Hepatocyte (in vitro differentiated cells): ENCODE data around the gene OCA2. TPM values are rescaled to one million over a fixed set of nuclear protein-coding genes. Genes with fewer than 3 reads are reported as not detected.

ENCODE experiments used
- DNase-seq: peaks from one replicate; pipeline ENCODE4 v3.0.0-alpha.2; 2016; ENCODE audit warnings: low spot score
- H2AFZ ChIP-seq: fragments of 200-600 bp; sonication (generic); 2 replicates; pipeline ENCODE4 v1.6.0; 2016; ENCODE audit warnings: antibody characterized with exemption, mild to moderate bottlenecking
- H3K27ac ChIP-seq: fragments of 200-600 bp; sonication (generic); 2 replicates; pipeline ENCODE4 v1.5.1; 2016; ENCODE audit warnings: mild to moderate bottlenecking
- H3K27me3 ChIP-seq: fragments of 200-600 bp; sonication (generic); 2 replicates; pipeline ENCODE4 v1.6.1; 2016
- H3K36me3 ChIP-seq: fragments of 200-600 bp; sonication (generic); replicated peaks from 2 replicates; pipeline ENCODE4 v1.5.1; 2016; ENCODE audit warnings: low read depth; ENCODE audit not compliant: insufficient read depth
- H3K4me1 ChIP-seq: fragments of 200-600 bp; sonication (generic); 2 replicates; pipeline ENCODE4 v1.5.1; 2016; ENCODE audit warnings: mild to moderate bottlenecking, moderate library complexity; ENCODE audit not compliant: insufficient read depth
- H3K4me2 ChIP-seq: fragments of 200-600 bp; sonication (generic); 2 replicates; pipeline ENCODE4 v1.6.0; 2016
- H3K4me3 ChIP-seq: fragments of 200-600 bp; sonication (generic); 2 replicates; pipeline ENCODE4 v1.5.1; 2016; ENCODE audit warnings: mild to moderate bottlenecking
- H3K79me2 ChIP-seq: fragments of 200-600 bp; sonication (generic); 2 replicates; pipeline ENCODE4 v1.6.0; 2017; ENCODE audit warnings: mild to moderate bottlenecking
- H3K9me2 ChIP-seq: fragments of 200-600 bp; sonication (generic); replicated peaks from 2 replicates; pipeline ENCODE4 v1.6.0; 2017; ENCODE audit warnings: mild to moderate bottlenecking; ENCODE audit not compliant: insufficient read depth
- H3K9me3 ChIP-seq: fragments of 200-600 bp; sonication (generic); 2 replicates; pipeline ENCODE4 v1.5.1; 2016; ENCODE audit warnings: low read depth, mild to moderate bottlenecking
- H4K20me1 ChIP-seq: fragments of 200-600 bp; sonication (generic); 2 replicates; pipeline ENCODE4 v1.6.0; 2016; ENCODE audit warnings: mild to moderate bottlenecking; ENCODE audit not compliant: insufficient read depth, poor library complexity, severe bottlenecking
- CTCF ChIP-seq: fragments of 200-600 bp; sonication (generic); IDR thresholded peaks from 2 replicates; pipeline ENCODE4 v1.5.1; 2016; ENCODE audit warnings: antibody characterized with exemption, mild to moderate bottlenecking; ENCODE audit not compliant: poor library complexity
- EZH2 ChIP-seq: fragments of 200-600 bp; sonication (generic); IDR thresholded peaks from 2 replicates; pipeline ENCODE4 v1.6.1; 2016; ENCODE audit warnings: antibody characterized with exemption, mild to moderate bottlenecking, borderline replicate concordance
- EZH2phosphoT487 ChIP-seq: fragments of 200-600 bp; sonication (generic); IDR thresholded peaks from one replicate; pipeline ENCODE4 v1.6.1; 2018; ENCODE audit warnings: antibody characterized with exemption, mild to moderate bottlenecking, low read depth, moderate library complexity; ENCODE audit not compliant: unreplicated experiment, severe bottlenecking
- WGBS: methylation state at CpG from one replicate; pipeline ENCODE4 v1.1.6; 2016; ENCODE audit warnings: low lambda C conversion rate; ENCODE audit errors: missing lambda C conversion rate; 5-methylcytosine and 5-hydroxymethylcytosine counted together
- polyA plus RNA-seq: library from polyadenylated mRNA; unstranded; fragments of >200 nt; fragmentation: Nextera tagmentation; extraction: Ambion mirVana; gene quantifications from 2 replicates; pipeline ENCODE4 v1.2.1, GENCODE V29; 2016
- total RNA-seq: library from RNA; depleted of rRNA; stranded (reverse); fragments of >200 nt; gene quantifications from 2 replicates; pipeline ENCODE4 v1.2.3, GENCODE V29; 2014

The OCA2 gene
- total and polyA plus RNA-seq, 2 experiments from 2014 or later, result 25.1 to 27.7 TPM

GRCh38 chr15:27933562-27933961 is 165.6 kb downstream of the OCA2 start:
- Histone ChIP-seq H3K27me3 (no peaks in the 10 kb centered on the region), H3K9me2 (no peaks in the 10 kb centered on the region), H2AFZ (no peak overlapping the region), H3K36me3 (no peaks in the 10 kb centered on the region), H3K4me1 (no peaks in the 10 kb centered on the region), H3K79me2 (no peaks in the 10 kb centered on the region), H3K4me2 (no peak overlapping the region), H3K9me3 (no peaks in the 10 kb centered on the region), H3K27ac (no peak overlapping the region), H4K20me1 (no peaks in the 10 kb centered on the region), H3K4me3 (no peak overlapping the region)
- DNase-seq, result no peak
- WGBS, result 83% methylated on average over 6 of the region's 6 CpGs
- no peak for TF ChIP-seq EZH2phosphoT487
- TF ChIP-seq CTCF, result no peak
- TF ChIP-seq EZH2, result no peak

GRCh38 chr15:27932600-27932999 is 166.5 kb downstream of the OCA2 start:
- Histone ChIP-seq H3K36me3 (no peaks in the 10 kb centered on the region), H2AFZ (no peak overlapping the region), H3K4me1 (no peaks in the 10 kb centered on the region), H3K9me2 (no peaks in the 10 kb centered on the region), H4K20me1 (no peaks in the 10 kb centered on the region), H3K9me3 (no peaks in the 10 kb centered on the region), H3K27ac (no peak overlapping the region), H3K27me3 (no peaks in the 10 kb centered on the region), H3K4me3 (no peak overlapping the region), H3K4me2 (no peak overlapping the region), H3K79me2 (no peaks in the 10 kb centered on the region)
- DNase-seq, result no peak
- 96% methylated on average over 3 of the region's 3 CpGs for WGBS
- TF ChIP-seq EZH2phosphoT487, result no peak
- no peak for TF ChIP-seq EZH2
- no peak for TF ChIP-seq CTCF

GRCh38 chr15:27928386-27928785 is 170.7 kb downstream of the OCA2 start:
- DNase-seq, result no peak
- no peaks in the 10 kb centered on the region for H3K9me2 ChIP-seq
- H3K4me1 ChIP-seq, result no peaks in the 10 kb centered on the region
- no peak overlapping the region for H3K4me3 ChIP-seq
- H3K36me3 ChIP-seq, result no peaks in the 10 kb centered on the region
- H4K20me1 ChIP-seq, result no peaks in the 10 kb centered on the region
- WGBS, result 38% methylated on average over 1 of the region's 1 CpG
- no peak for TF ChIP-seq EZH2phosphoT487
- H3K4me2 ChIP-seq, result no peak overlapping the region
- no peaks in the 10 kb centered on the region for H3K9me3 ChIP-seq
- H3K27ac ChIP-seq, result no peak overlapping the region
- H3K79me2 ChIP-seq, result no peaks in the 10 kb centered on the region
- H2AFZ ChIP-seq, result no peak overlapping the region
- no peaks in the 10 kb centered on the region for H3K27me3 ChIP-seq

- no peak overlapping the region for H3K27ac ChIP-seq
- WGBS, result 74% methylated on average over 3 of the region's 3 CpGs
- TF ChIP-seq EZH2phosphoT487 (no peak), CTCF (no peak), EZH2 (no peak)
Measured at GRCh38 chr15:27912283-27912682, 186.8 kb downstream of the OCA2 start.

More at GRCh38 chr15:27912283-27912682, 186.8 kb downstream of the OCA2 start:
- H3K27me3 ChIP-seq, result no peaks in the 10 kb centered on the region
- H3K4me2 ChIP-seq, result no peak overlapping the region
- H2AFZ ChIP-seq, result no peak overlapping the region
- no peaks in the 10 kb centered on the region for H3K9me2 ChIP-seq
- H3K79me2 ChIP-seq, result no peaks in the 10 kb centered on the region
- H3K4me1 ChIP-seq, result no peaks in the 10 kb centered on the region
- no peaks in the 10 kb centered on the region for H4K20me1 ChIP-seq
- H3K4me3 ChIP-seq, result no peak overlapping the region
- H3K36me3 ChIP-seq, result no peaks in the 10 kb centered on the region
- DNase-seq, result no peak
- H3K9me3 ChIP-seq, result no peaks in the 10 kb centered on the region
